ENCODE data around the gene PLAAT2.

The PLAAT2 gene

DNA sequence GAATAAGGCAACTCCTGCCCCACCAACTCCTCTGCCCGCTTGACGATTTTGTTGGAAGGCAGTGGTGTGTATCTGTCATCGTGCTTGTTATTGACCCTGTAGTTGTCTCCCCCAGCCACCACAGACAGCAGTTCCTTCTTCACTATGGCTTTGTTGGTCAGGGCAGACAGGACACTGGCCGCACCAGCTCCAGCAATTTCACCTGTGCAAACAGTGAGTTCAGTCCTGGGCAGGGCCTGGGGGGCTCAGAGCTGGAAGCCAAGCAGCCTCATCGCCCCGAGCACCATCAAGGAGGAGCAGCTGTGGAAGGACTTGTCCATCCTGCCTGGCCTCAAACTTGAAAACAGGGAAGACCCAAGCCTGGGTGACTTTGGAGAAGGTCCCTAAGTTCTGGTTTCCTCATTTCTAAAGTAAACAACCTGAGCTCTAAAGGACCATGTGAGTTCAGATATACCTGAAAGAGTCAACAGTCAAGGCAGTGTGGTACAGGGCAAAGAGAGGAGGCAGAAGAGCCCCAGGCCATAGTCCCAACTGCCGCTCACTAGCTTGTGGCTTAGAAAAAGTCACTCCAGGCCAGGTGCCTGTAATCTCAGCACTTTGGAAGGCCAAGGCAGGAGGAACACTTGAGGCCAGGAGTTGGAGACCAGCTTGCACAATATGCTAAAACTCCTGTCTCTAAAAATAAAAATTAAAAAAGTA lies 4.6 kb downstream of the PLAAT2 start:
- Histone ChIP-seq H3K36me3 (ENCODE audit: low read depth) (no peaks in the 10 kb centered on the region), H3K9me3 (ENCODE audit: severe bottlenecking) (no peaks in the 10 kb centered on the region), H3K4me1 (ENCODE audit: insufficient read depth, poor library complexity, severe bottlenecking) (peaks cover 10% of the 10 kb centered on the region), H3K27me3 (ENCODE audit: insufficient read depth, poor library complexity, severe bottlenecking) (no peaks in the 10 kb centered on the region), H3K4me3 (ENCODE audit: severe bottlenecking) (no peak overlapping the region), H3K27ac (ENCODE audit: poor library complexity, severe bottlenecking) (no peak overlapping the region)
- DNase-seq (ENCODE audit: low spot score) (no peak), ATAC-seq (ENCODE audit: low read depth) (no peak)
- TF ChIP-seq, protein P1, sequence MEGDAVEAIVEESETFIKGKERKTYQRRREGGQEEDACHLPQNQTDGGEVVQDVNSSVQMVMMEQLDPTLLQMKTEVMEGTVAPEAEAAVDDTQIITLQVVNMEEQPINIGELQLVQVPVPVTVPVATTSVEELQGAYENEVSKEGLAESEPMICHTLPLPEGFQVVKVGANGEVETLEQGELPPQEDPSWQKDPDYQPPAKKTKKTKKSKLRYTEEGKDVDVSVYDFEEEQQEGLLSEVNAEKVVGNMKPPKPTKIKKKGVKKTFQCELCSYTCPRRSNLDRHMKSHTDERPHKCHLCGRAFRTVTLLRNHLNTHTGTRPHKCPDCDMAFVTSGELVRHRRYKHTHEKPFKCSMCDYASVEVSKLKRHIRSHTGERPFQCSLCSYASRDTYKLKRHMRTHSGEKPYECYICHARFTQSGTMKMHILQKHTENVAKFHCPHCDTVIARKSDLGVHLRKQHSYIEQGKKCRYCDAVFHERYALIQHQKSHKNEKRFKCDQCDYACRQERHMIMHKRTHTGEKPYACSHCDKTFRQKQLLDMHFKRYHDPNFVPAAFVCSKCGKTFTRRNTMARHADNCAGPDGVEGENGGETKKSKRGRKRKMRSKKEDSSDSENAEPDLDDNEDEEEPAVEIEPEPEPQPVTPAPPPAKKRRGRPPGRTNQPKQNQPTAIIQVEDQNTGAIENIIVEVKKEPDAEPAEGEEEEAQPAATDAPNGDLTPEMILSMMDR (IDR thresholded peaks at IDR 0.05; ENCODE audit: poor library complexity, severe bottlenecking) = no peak

DNA sequence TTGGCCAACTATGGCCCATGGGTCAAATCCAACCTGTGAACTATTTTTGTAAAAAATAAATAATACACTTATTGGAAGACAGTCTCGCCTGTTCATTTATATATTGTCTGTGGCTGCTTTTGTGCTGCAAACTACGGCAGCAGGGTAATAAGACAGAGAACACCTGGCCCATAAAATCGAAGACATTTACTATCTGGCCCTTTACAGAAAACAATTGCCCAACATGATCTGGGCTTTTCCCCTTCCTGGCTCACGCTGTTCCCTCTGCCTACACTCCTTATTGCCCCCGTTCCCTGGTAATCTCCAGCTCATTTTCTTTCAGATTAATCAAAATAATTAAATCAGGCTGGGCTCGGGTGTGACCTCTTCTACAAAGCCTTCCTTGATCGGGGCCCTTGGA lies 5.6 kb downstream of the PLAAT2 start:
- DNase-seq (ENCODE audit: low spot score) = no peak
- Histone ChIP-seq H3K27ac (ENCODE audit: poor library complexity, severe bottlenecking) (no peak overlapping the region), H3K4me1 (ENCODE audit: insufficient read depth, poor library complexity, severe bottlenecking) (peaks cover 10% of the 10 kb centered on the region), H3K36me3 (ENCODE audit: low read depth) (no peaks in the 10 kb centered on the region), H3K4me3 (ENCODE audit: severe bottlenecking) (no peak overlapping the region), H3K9me3 (ENCODE audit: severe bottlenecking) (no peaks in the 10 kb centered on the region), H3K27me3 (ENCODE audit: insufficient read depth, poor library complexity, severe bottlenecking) (no peaks in the 10 kb centered on the region)
- TF ChIP-seq, protein P1 (IDR thresholded peaks at IDR 0.05; ENCODE audit: poor library complexity, severe bottlenecking) = no peak
- ATAC-seq (ENCODE audit: low read depth) = no peak

DNA sequence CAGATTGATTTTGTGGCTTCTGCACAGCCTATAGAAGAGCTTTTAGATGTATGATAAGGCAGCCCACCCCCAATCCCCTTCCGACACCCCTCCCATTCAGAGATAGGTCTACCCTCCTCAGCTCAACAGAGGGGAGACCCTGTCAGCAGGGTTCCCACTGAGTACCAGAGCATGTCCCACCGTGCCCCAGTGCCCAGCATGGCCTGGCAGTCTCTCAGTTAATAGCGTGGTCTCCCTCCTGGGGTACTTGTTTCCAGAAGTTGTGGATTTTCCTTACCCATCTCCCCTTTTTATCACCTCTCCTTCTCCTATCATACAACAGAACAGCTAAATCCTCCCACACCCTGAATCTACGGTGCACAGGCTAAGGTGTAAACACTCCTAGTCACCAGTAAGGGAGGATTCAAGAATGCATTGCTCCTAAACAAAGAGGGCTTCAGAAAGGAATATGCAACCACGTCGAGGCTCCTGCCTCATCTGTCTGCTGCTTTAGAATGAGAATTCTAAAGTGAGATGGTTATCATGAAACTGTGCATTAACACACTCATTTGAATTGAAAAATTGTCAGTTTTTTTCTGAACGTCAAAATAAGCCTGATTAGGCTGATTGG lies 6.7 kb downstream of the PLAAT2 start:
- TF ChIP-seq, protein P1 (IDR thresholded peaks at IDR 0.05; ENCODE audit: poor library complexity, severe bottlenecking) = no peak
- H3K9me3 ChIP-seq (ENCODE audit: severe bottlenecking) = no peaks in the 10 kb centered on the region
- ATAC-seq (ENCODE audit: low read depth) (no peak), DNase-seq (ENCODE audit: low spot score) (no peak)
- peaks cover 10% of the 10 kb centered on the region for H3K4me1 ChIP-seq (ENCODE audit: insufficient read depth, poor library complexity, severe bottlenecking)
- no peak overlapping the region for H3K27ac ChIP-seq (ENCODE audit: poor library complexity, severe bottlenecking)
- no peak overlapping the region for H3K4me3 ChIP-seq (ENCODE audit: severe bottlenecking)
- H3K36me3 ChIP-seq (ENCODE audit: low read depth) = no peaks in the 10 kb centered on the region
- no peaks in the 10 kb centered on the region for H3K27me3 ChIP-seq (ENCODE audit: insufficient read depth, poor library complexity, severe bottlenecking)

- Histone ChIP-seq H3K4me1 (ENCODE audit: insufficient read depth, poor library complexity, severe bottlenecking) (no peaks in the 10 kb centered on the region), H3K36me3 (ENCODE audit: low read depth) (no peaks in the 10 kb centered on the region), H3K4me3 (ENCODE audit: severe bottlenecking) (no peak overlapping the region), H3K27me3 (ENCODE audit: insufficient read depth, poor library complexity, severe bottlenecking) (no peaks in the 10 kb centered on the region), H3K27ac (ENCODE audit: poor library complexity, severe bottlenecking) (no peak overlapping the region), H3K9me3 (ENCODE audit: severe bottlenecking) (no peaks in the 10 kb centered on the region)
- no peak for ATAC-seq (ENCODE audit: low read depth)
- DNase-seq (ENCODE audit: low spot score) = no peak
- TF ChIP-seq, protein P1 (IDR thresholded peaks at IDR 0.05; ENCODE audit: poor library complexity, severe bottlenecking) = no peak
Observed at GRCh38 chr11:63554877-63555223, 8.3 kb downstream of the PLAAT2 start.

- no peak for ATAC-seq (ENCODE audit: low read depth)
- DNase-seq (ENCODE audit: low spot score) = no peak
- no peaks in the 10 kb centered on the region for H3K4me1 ChIP-seq (ENCODE audit: insufficient read depth, poor library complexity, severe bottlenecking)
- H3K27me3 ChIP-seq (ENCODE audit: insufficient read depth, poor library complexity, severe bottlenecking) = no peaks in the 10 kb centered on the region
- no peak overlapping the region for H3K27ac ChIP-seq (ENCODE audit: poor library complexity, severe bottlenecking)
- no peaks in the 10 kb centered on the region for H3K9me3 ChIP-seq (ENCODE audit: severe bottlenecking)
- no peak overlapping the region for H3K4me3 ChIP-seq (ENCODE audit: severe bottlenecking)
- no peaks in the 10 kb centered on the region for H3K36me3 ChIP-seq (ENCODE audit: low read depth)
- TF ChIP-seq, protein P1 (IDR thresholded peaks at IDR 0.05; ENCODE audit: poor library complexity, severe bottlenecking) = no peak
Observed at GRCh38 chr11:63553759-63554158, 9.4 kb downstream of the PLAAT2 start.
